ENCODE results near the gene FBXO4. TPM values are rescaled to one million over a fixed set of nuclear protein-coding genes. Genes with fewer than 3 reads are reported as not detected.
"Not testable (repeated sequence)": the region's sequence is repeated elsewhere in the genome, so short reads cannot be mapped to it uniquely, and the experiment has no call there.

Gene FBXO4
- total RNA-seq, 1 experiment from 2014 or later: 1.2 TPM

DNA sequence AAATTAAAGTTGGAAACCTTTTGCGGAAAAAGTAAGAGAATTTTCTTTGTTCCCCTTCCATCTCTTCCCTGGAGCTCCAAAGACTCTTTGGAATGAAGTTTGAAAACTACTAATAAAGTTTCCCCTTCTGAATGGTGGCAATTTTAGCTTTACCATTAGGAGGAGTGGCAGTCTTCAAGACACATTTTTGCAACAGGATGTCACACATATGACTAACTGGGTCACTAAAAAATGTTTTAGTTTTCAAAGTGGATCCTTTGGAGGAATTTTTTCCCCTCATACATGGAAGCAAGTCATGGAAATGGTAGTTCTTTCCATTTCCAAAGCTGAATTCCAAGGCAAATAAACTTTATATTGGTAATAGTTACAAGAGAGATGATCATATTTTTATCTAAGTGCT, 15.6 kb downstream of the FBXO4 start:
- Histone ChIP-seq H4K20me1 (ENCODE audit: control insufficient read depth, insufficient read depth, insufficient read length) (no peaks in the 10 kb centered on the region), H2BK15ac (ENCODE audit: low read depth, low read length) (no peak overlapping the region), H3K4me2 (ENCODE audit: insufficient read depth, insufficient read length, low read length) (no peak overlapping the region), H2BK20ac (ENCODE audit: low read depth, low read length, poor library complexity, severe bottlenecking) (no peak overlapping the region), H2BK120ac (ENCODE audit: low read depth, low read length, poor library complexity, severe bottlenecking) (no peak overlapping the region), H2BK5ac (ENCODE audit: insufficient read length, low read length) (no peak overlapping the region), H4K5ac (ENCODE audit: insufficient read length, low read depth, low read length) (no peak overlapping the region), H2AFZ (ENCODE audit: low read length) (no peak overlapping the region), H3K27ac (ENCODE audit: insufficient read length, low read depth, low read length) (no peak overlapping the region), H4K91ac (ENCODE audit: insufficient read length, low read depth, low read length) (no peak overlapping the region), H3K23ac (ENCODE audit: insufficient read length, low read depth, low read length) (no peak overlapping the region), H3K18ac (ENCODE audit: insufficient read length, low read depth, low read length) (no peak overlapping the region), H2AK5ac (ENCODE audit: insufficient read length, low read length) (no peak overlapping the region), H4K8ac (replicated peaks; ENCODE audit: insufficient read length, low read depth, low read length) (no peak overlapping the region), H3T11ph (ENCODE audit: low read length) (no peak overlapping the region), H3K14ac (ENCODE audit: insufficient read depth, low read length) (no peak overlapping the region), H3K56ac (ENCODE audit: insufficient read length, low read depth, low read length) (no peak overlapping the region), H2BK12ac (ENCODE audit: insufficient read length, low read depth, low read length) (no peak overlapping the region), H3K79me2 (ENCODE audit: insufficient read depth, low read length) (no peaks in the 10 kb centered on the region), H3K4me1 (ENCODE audit: insufficient read depth, low read length) (no peaks in the 10 kb centered on the region), H3K23me2 (ENCODE audit: insufficient read length, low read depth, low read length, poor library complexity, severe bottlenecking) (no peaks in the 10 kb centered on the region), H3K9ac (ENCODE audit: extremely low read depth, insufficient read length, low read length) (no peak overlapping the region), H3K4ac (ENCODE audit: low read depth, low read length) (no peak overlapping the region), H3K79me1 (ENCODE audit: insufficient read depth, low read depth, low read length, poor library complexity, severe bottlenecking) (no peaks in the 10 kb centered on the region), H3K27me3 (ENCODE audit: insufficient read depth, low read length) (no peaks in the 10 kb centered on the region), H3K9me3 (ENCODE audit: control insufficient read depth, low read depth, low read length) (no peaks in the 10 kb centered on the region)
- Mint-ChIP-seq H3K36me3 (ENCODE audit: insufficient read depth in 1 of 3, low read depth in 3 of 3) (no peaks in the 10 kb centered on the region), H3K4me1 (peaks cover 0 to under 1% of the 10 kb centered on the region in 2 experiments; a peak in 1 of 4 replicates), H3K27me3 (ENCODE audit: low read depth) (no peaks in the 10 kb centered on the region), H3K27ac (no peak overlapping the region), H3K4me3 (no peak overlapping the region), H3K9me3 (no peaks in the 10 kb centered on the region)
- no peak for TF ChIP-seq CTCF (conservative IDR thresholded peaks at IDR 0.05)
- no peak for DNase-seq
- WGBS (ENCODE audit: extremely low coverage, insufficient read length, low lambda C conversion rate): no CpG with 5 or more reads among the region's 1 CpG

DNA sequence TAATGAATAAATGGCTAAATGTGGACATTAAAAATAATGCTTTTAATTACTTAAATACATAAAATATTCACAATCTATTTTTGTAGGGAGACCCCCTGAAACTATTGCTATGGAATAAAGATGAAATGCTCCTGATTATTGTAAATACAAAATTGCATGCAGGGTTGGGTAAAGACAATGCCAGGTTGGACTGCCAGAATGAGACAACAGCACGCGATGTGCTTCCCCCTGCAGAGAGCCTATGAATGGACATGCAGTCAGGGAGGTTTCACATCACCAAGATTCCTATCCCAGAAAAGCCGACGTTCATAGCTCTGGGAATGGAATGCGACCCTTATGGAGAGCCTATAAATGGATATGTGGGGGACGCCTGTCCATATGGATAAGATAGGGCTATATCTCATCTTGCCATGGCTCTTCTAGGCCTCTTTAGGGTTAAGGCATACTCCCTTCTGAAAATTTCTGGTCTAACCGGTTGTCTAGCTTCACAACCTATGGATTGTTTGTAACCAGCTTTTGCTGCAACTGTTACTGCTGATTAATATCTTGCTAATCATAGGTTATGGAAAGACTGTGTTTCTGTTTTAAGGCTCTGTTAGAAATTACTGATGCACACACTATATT, 20.4 kb downstream of the FBXO4 start:
- not testable (repeated sequence) for H3K9me3 Mint-ChIP-seq; DNase-seq; H3K9ac ChIP-seq (ENCODE audit: extremely low read depth, insufficient read length, low read length)

More for the DNA sequence above, 20.4 kb downstream of the FBXO4 start:
- not testable (repeated sequence) for H3K14ac ChIP-seq (ENCODE audit: insufficient read depth, low read length); H2BK12ac ChIP-seq (ENCODE audit: insufficient read length, low read depth, low read length); H3K18ac ChIP-seq (ENCODE audit: insufficient read length, low read depth, low read length); H2AK5ac ChIP-seq (ENCODE audit: insufficient read length, low read length); H2BK15ac ChIP-seq (ENCODE audit: low read depth, low read length); H3K4me3 Mint-ChIP-seq; H3K79me1 ChIP-seq (ENCODE audit: insufficient read depth, low read depth, low read length, poor library complexity, severe bottlenecking); H3K9me3 ChIP-seq (ENCODE audit: control insufficient read depth, low read depth, low read length); H4K91ac ChIP-seq (ENCODE audit: insufficient read length, low read depth, low read length); H3K4ac ChIP-seq (ENCODE audit: low read depth, low read length); H2BK5ac ChIP-seq (ENCODE audit: insufficient read length, low read length); H2BK20ac ChIP-seq (ENCODE audit: low read depth, low read length, poor library complexity, severe bottlenecking); H4K5ac ChIP-seq (ENCODE audit: insufficient read length, low read depth, low read length); H3K27ac Mint-ChIP-seq; H3K27ac ChIP-seq (ENCODE audit: insufficient read length, low read depth, low read length); H3K4me1 ChIP-seq (ENCODE audit: insufficient read depth, low read length); H4K20me1 ChIP-seq (ENCODE audit: control insufficient read depth, insufficient read depth, insufficient read length); H4K8ac ChIP-seq (replicated peaks; ENCODE audit: insufficient read length, low read depth, low read length); H3K23me2 ChIP-seq (ENCODE audit: insufficient read length, low read depth, low read length, poor library complexity, severe bottlenecking); H2AFZ ChIP-seq (ENCODE audit: low read length); H3K4me1 Mint-ChIP-seq; H3K23ac ChIP-seq (ENCODE audit: insufficient read length, low read depth, low read length); H3T11ph ChIP-seq (ENCODE audit: low read length); H3K27me3 Mint-ChIP-seq (ENCODE audit: low read depth); H2BK120ac ChIP-seq (ENCODE audit: low read depth, low read length, poor library complexity, severe bottlenecking); H3K4me2 ChIP-seq (ENCODE audit: insufficient read depth, insufficient read length, low read length); H3K36me3 Mint-ChIP-seq (ENCODE audit: insufficient read depth in 1 of 3, low read depth in 3 of 3); H3K79me2 ChIP-seq (ENCODE audit: insufficient read depth, low read length); H3K56ac ChIP-seq (ENCODE audit: insufficient read length, low read depth, low read length); H3K27me3 ChIP-seq (ENCODE audit: insufficient read depth, low read length)
- WGBS (ENCODE audit: extremely low coverage, insufficient read length, low lambda C conversion rate): no CpG with 5 or more reads among the region's 7 CpGs

All from H9 (cell line).